ENCODE measurements around the gene TMEM40.
"Not testable (repeated sequence)": the region's sequence is repeated elsewhere in the genome, so short reads cannot be mapped to it uniquely, and the experiment has no call there.

The TMEM40 gene

GRCh38 chr3:12793701-12794100 lies 34.6 kb upstream of the TMEM40 start:
- Histone ChIP-seq H3K4ac (ENCODE audit: low read length) (no peak overlapping the region), H3K18ac (ENCODE audit: low read length) (no peak overlapping the region), H2AK5ac (ENCODE audit: low read depth, low read length) (no peak overlapping the region), H3K4me2 (ENCODE audit: insufficient read depth, low read length, poor library complexity, severe bottlenecking) (no peak overlapping the region), H3K9ac (ENCODE audit: low read depth, low read length, poor library complexity) (no peak overlapping the region), H3K79me1 (ENCODE audit: low read depth, low read length) (no peaks in the 10 kb centered on the region), H3K14ac (ENCODE audit: low read length) (no peak overlapping the region), H3K23ac (ENCODE audit: low read depth, low read length, poor library complexity) (no peak overlapping the region), H2AFZ (ENCODE audit: low read length) (no peak overlapping the region), H2BK12ac (ENCODE audit: low read length) (no peak overlapping the region), H3K27me3 (ENCODE audit: control insufficient read depth in 3 of 3, insufficient read depth in 3 of 3, low read depth in 1 of 3, low read length in 3 of 3) (peaks cover 0 to 6% (median 0%) of the 10 kb centered on the region in 3 experiments), H2BK15ac (ENCODE audit: low read length) (no peak overlapping the region), H3K27ac (replicated peaks; ENCODE audit: low read length) (no peak overlapping the region), H4K8ac (ENCODE audit: low read depth, low read length) (no peak overlapping the region), H3K36me3 (replicated peaks in 1 of 2; ENCODE audit: control insufficient read depth in 2 of 2, insufficient read depth in 2 of 2, low read length in 2 of 2) (no peaks in the 10 kb centered on the region), H3K4me3 (ENCODE audit: low read length in 2 of 2) (no peak overlapping the region), H2BK120ac (ENCODE audit: low read depth, low read length) (no peak overlapping the region), H2BK5ac (ENCODE audit: low read length) (no peak overlapping the region), H3K9me3 (replicated peaks in 1 of 2; ENCODE audit: control insufficient read depth in 2 of 2, insufficient read depth in 1 of 2, low read depth in 1 of 2, low read length in 2 of 2) (no peaks in the 10 kb centered on the region), H4K91ac (ENCODE audit: low read depth, low read length, poor library complexity) (no peak overlapping the region), H3K4me1 (ENCODE audit: control insufficient read depth in 2 of 2, insufficient read depth in 1 of 2, low read depth in 1 of 2, low read length in 2 of 2) (peaks cover 0 to 3% of the 10 kb centered on the region in 2 donors)
- WGBS, 2 donors (ENCODE audit: extremely low coverage in 2 of 2, insufficient read length in 2 of 2, insufficient replicate concordance in 1 of 2), result no CpG with 5 or more reads among the region's 5 CpGs
- DNase-seq (ENCODE audit: low spot score), result no peak

GRCh38 chr3:12791430-12791829 lies 32.4 kb upstream of the TMEM40 start:
- H2BK120ac ChIP-seq (ENCODE audit: low read depth, low read length), result no peak overlapping the region
- no peak overlapping the region for H2BK15ac ChIP-seq (ENCODE audit: low read length)
- no peak overlapping the region for H4K91ac ChIP-seq (ENCODE audit: low read depth, low read length, poor library complexity)
- H3K79me1 ChIP-seq (ENCODE audit: low read depth, low read length), result no peaks in the 10 kb centered on the region
- H3K27me3 ChIP-seq (ENCODE audit: control insufficient read depth in 3 of 3, insufficient read depth in 3 of 3, low read depth in 1 of 3, low read length in 3 of 3), result peaks cover 0 to 2% (median 0%) of the 10 kb centered on the region in 3 experiments
- H3K4ac ChIP-seq (ENCODE audit: low read length), result no peak overlapping the region
- no CpG with 5 or more reads among the region's 1 CpG for WGBS, 2 donors (ENCODE audit: extremely low coverage in 2 of 2, insufficient read length in 2 of 2, insufficient replicate concordance in 1 of 2)
- H2BK5ac ChIP-seq (ENCODE audit: low read length), result no peak overlapping the region
- H4K8ac ChIP-seq (ENCODE audit: low read depth, low read length), result no peak overlapping the region
- H2AFZ ChIP-seq (ENCODE audit: low read length), result no peak overlapping the region
- no peak for DNase-seq (ENCODE audit: low spot score)
- no peak overlapping the region for H2BK12ac ChIP-seq (ENCODE audit: low read length)
- no peak overlapping the region for H3K18ac ChIP-seq (ENCODE audit: low read length)
- no peak overlapping the region for H2AK5ac ChIP-seq (ENCODE audit: low read depth, low read length)
- peaks cover 0 to 3% of the 10 kb centered on the region in 2 donors for H3K4me1 ChIP-seq (ENCODE audit: control insufficient read depth in 2 of 2, insufficient read depth in 1 of 2, low read depth in 1 of 2, low read length in 2 of 2)
- H3K9me3 ChIP-seq (replicated peaks in 1 of 2; ENCODE audit: control insufficient read depth in 2 of 2, insufficient read depth in 1 of 2, low read depth in 1 of 2, low read length in 2 of 2), result no peaks in the 10 kb centered on the region
- no peak overlapping the region for H3K4me2 ChIP-seq (ENCODE audit: insufficient read depth, low read length, poor library complexity, severe bottlenecking)
- H3K14ac ChIP-seq (ENCODE audit: low read length), result no peak overlapping the region
- H3K4me3 ChIP-seq (ENCODE audit: low read length in 2 of 2), result no peak overlapping the region
- no peaks in the 10 kb centered on the region for H3K36me3 ChIP-seq (replicated peaks in 1 of 2; ENCODE audit: control insufficient read depth in 2 of 2, insufficient read depth in 2 of 2, low read length in 2 of 2)
- H3K27ac ChIP-seq (replicated peaks; ENCODE audit: low read length), result no peak overlapping the region
- H3K23ac ChIP-seq (ENCODE audit: low read depth, low read length, poor library complexity), result no peak overlapping the region
- no peak overlapping the region for H3K9ac ChIP-seq (ENCODE audit: low read depth, low read length, poor library complexity)

- H2BK15ac ChIP-seq (ENCODE audit: low read length); H3K14ac ChIP-seq (ENCODE audit: low read length); H3K4me1 ChIP-seq (ENCODE audit: control insufficient read depth in 2 of 2, insufficient read depth in 1 of 2, low read depth in 1 of 2, low read length in 2 of 2); H3K4me2 ChIP-seq (ENCODE audit: insufficient read depth, low read length, poor library complexity, severe bottlenecking); H3K4me3 ChIP-seq (ENCODE audit: low read length in 2 of 2); H3K4ac ChIP-seq (ENCODE audit: low read length); H3K27ac ChIP-seq (replicated peaks; ENCODE audit: low read length); H3K36me3 ChIP-seq (replicated peaks in 1 of 2; ENCODE audit: control insufficient read depth in 2 of 2, insufficient read depth in 2 of 2, low read length in 2 of 2); H2BK12ac ChIP-seq (ENCODE audit: low read length); H3K27me3 ChIP-seq (ENCODE audit: control insufficient read depth in 3 of 3, insufficient read depth in 3 of 3, low read depth in 1 of 3, low read length in 3 of 3); H3K79me1 ChIP-seq (ENCODE audit: low read depth, low read length); H3K9ac ChIP-seq (ENCODE audit: low read depth, low read length, poor library complexity); DNase-seq (ENCODE audit: low spot score); H4K8ac ChIP-seq (ENCODE audit: low read depth, low read length); H2BK5ac ChIP-seq (ENCODE audit: low read length); H2AK5ac ChIP-seq (ENCODE audit: low read depth, low read length); H2AFZ ChIP-seq (ENCODE audit: low read length); H2BK120ac ChIP-seq (ENCODE audit: low read depth, low read length); H3K9me3 ChIP-seq (replicated peaks in 1 of 2; ENCODE audit: control insufficient read depth in 2 of 2, insufficient read depth in 1 of 2, low read depth in 1 of 2, low read length in 2 of 2); H4K91ac ChIP-seq (ENCODE audit: low read depth, low read length, poor library complexity); H3K18ac ChIP-seq (ENCODE audit: low read length): not testable (repeated sequence)
- WGBS, 2 donors (ENCODE audit: extremely low coverage in 2 of 2, insufficient read length in 2 of 2, insufficient replicate concordance in 1 of 2), result no CpG with 5 or more reads among the region's 23 CpGs
- H3K23ac ChIP-seq (ENCODE audit: low read depth, low read length, poor library complexity), result peak overlapping the region; percentile 65
Measured at GRCh38 chr3:12787967-12788690, 29.1 kb upstream of the TMEM40 start.

GRCh38 chr3:12787346-12787745 lies 28.3 kb upstream of the TMEM40 start:
- not testable (repeated sequence) for H3K4me1 ChIP-seq (ENCODE audit: control insufficient read depth in 2 of 2, insufficient read depth in 1 of 2, low read depth in 1 of 2, low read length in 2 of 2); H3K4me3 ChIP-seq (ENCODE audit: low read length in 2 of 2); H3K36me3 ChIP-seq (replicated peaks in 1 of 2; ENCODE audit: control insufficient read depth in 2 of 2, insufficient read depth in 2 of 2, low read length in 2 of 2); H3K9ac ChIP-seq (ENCODE audit: low read depth, low read length, poor library complexity); H3K14ac ChIP-seq (ENCODE audit: low read length); H3K18ac ChIP-seq (ENCODE audit: low read length); H4K8ac ChIP-seq (ENCODE audit: low read depth, low read length); H4K91ac ChIP-seq (ENCODE audit: low read depth, low read length, poor library complexity); H3K27ac ChIP-seq (replicated peaks; ENCODE audit: low read length); H3K9me3 ChIP-seq (replicated peaks in 1 of 2; ENCODE audit: control insufficient read depth in 2 of 2, insufficient read depth in 1 of 2, low read depth in 1 of 2, low read length in 2 of 2); H2AK5ac ChIP-seq (ENCODE audit: low read depth, low read length); H3K79me1 ChIP-seq (ENCODE audit: low read depth, low read length); H2BK5ac ChIP-seq (ENCODE audit: low read length); H2BK12ac ChIP-seq (ENCODE audit: low read length); H3K27me3 ChIP-seq (ENCODE audit: control insufficient read depth in 3 of 3, insufficient read depth in 3 of 3, low read depth in 1 of 3, low read length in 3 of 3); H2BK120ac ChIP-seq (ENCODE audit: low read depth, low read length); H3K23ac ChIP-seq (ENCODE audit: low read depth, low read length, poor library complexity); H2BK15ac ChIP-seq (ENCODE audit: low read length); H3K4ac ChIP-seq (ENCODE audit: low read length); H3K4me2 ChIP-seq (ENCODE audit: insufficient read depth, low read length, poor library complexity, severe bottlenecking); H2AFZ ChIP-seq (ENCODE audit: low read length)
- no CpG with 5 or more reads among the region's 9 CpGs for WGBS, 2 donors (ENCODE audit: extremely low coverage in 2 of 2, insufficient read length in 2 of 2, insufficient replicate concordance in 1 of 2)
- DNase-seq (ENCODE audit: low spot score), result peak; percentile 49
